H1 (cell line): ENCODE results near the gene YIF1B.

Experiments used
- CBX8 ChIP-seq: fragments of 300-800, 300-1000 bp; sonication (generic); IDR thresholded peaks from 2 replicates; pipeline ENCODE4 v1.7.1; 2016; ENCODE audit warnings: low read depth, low read length, borderline replicate concordance
- CTCF ChIP-seq, 3 experiments: IDR thresholded peaks; 1 replicate in 2 of 3; 2 replicates in 1 of 3; pipeline versions ENCODE4 v1.5.1 to v1.6.1; 2011; ENCODE audit warnings: low read length in 3 of 3, mild to moderate bottlenecking in 3 of 3, inconsistent platforms in 2 of 3, low read depth in 1 of 3, moderate library complexity in 1 of 3; ENCODE audit not compliant: insufficient read depth in 1 of 3; ENCODE audit errors: control extremely low read depth in 1 of 3
- JUN ChIP-seq: IDR thresholded peaks from 2 replicates; pipeline ENCODE4 v1.6.1; 2011; ENCODE audit warnings: low read depth, mild to moderate bottlenecking, improper control_type of control experiment, low read length
- KDM1A ChIP-seq: fragments of 200-600, 300-600 bp; sonication (generic); IDR thresholded peaks from 2 replicates; pipeline ENCODE4 v1.7.1; 2016; ENCODE audit warnings: mild to moderate bottlenecking, low read length, borderline replicate concordance
- POLR2A ChIP-seq, 2 experiments: IDR thresholded peaks; 1 replicate in 1 of 2; 2 replicates in 1 of 2; pipeline ENCODE4 v1.6.1; 2011; ENCODE audit warnings: low read depth in 2 of 2, low read length in 2 of 2, mild to moderate bottlenecking in 2 of 2; ENCODE audit errors: control extremely low read depth in 1 of 2
- RXRA ChIP-seq: IDR thresholded peaks from 2 replicates; pipeline ENCODE4 v1.6.1; 2011; ENCODE audit warnings: low read depth, mild to moderate bottlenecking, low read length, moderate library complexity; ENCODE audit not compliant: insufficient read depth
- SP1 ChIP-seq: IDR thresholded peaks from 2 replicates; pipeline ENCODE4 v1.6.1; 2011; ENCODE audit warnings: low read depth, low read length
- TCF12 ChIP-seq: IDR thresholded peaks from 2 replicates; pipeline ENCODE4 v1.6.1; 2011; ENCODE audit warnings: low read depth, mild to moderate bottlenecking, low read length

GRCh38 chr19:38253788-38254187, 62.0 kb downstream of the YIF1B start:
- TF ChIP-seq CBX8 (no peak), CTCF (IDR thresholded peaks at IDR 0.05; ENCODE audit: control extremely low read depth in 1 of 3, insufficient read depth in 1 of 3, low read depth in 1 of 3, low read length in 3 of 3) (no peak), POLR2A (IDR thresholded peaks at IDR 0.05; ENCODE audit: control extremely low read depth in 1 of 2, low read depth in 2 of 2, low read length in 2 of 2) (no peak), JUN (no peak), KDM1A (no peak), TCF12 (no peak), RXRA (no peak), SP1 (no peak)
